Caco-2 (cell line): ENCODE data around the gene EN2. TPM values are rescaled to one million over a fixed set of nuclear protein-coding genes. Genes with fewer than 3 reads are reported as not detected.
A peak's percentile ranks its signal among the peaks of the same experiment; 100 is the strongest.

Source experiments
- BruUV-seq: library from RNA; stranded (reverse); fragments of 400-500 nt; replicated peaks from 2 replicates; lab custom pipeline; 2021; lab: Mats Ljungman, UMichigan
- CTCF ChIA-PET: fragments of 300-600 bp; sonication (Branson Sonifier 250); formaldehyde crosslinking; loops from one replicate; lab custom pipeline; 2022; ENCODE audit warnings: antibody characterized with exemption; lab: Charles Lee
- POLR2A ChIA-PET: fragments of 300-600 bp; sonication (Branson Sonifier 250); formaldehyde crosslinking; loops from one replicate; lab custom pipeline; 2022; ENCODE audit warnings: antibody characterized with exemption; lab: Charles Lee
- DNase-seq, 2 experiments: peaks; one replicate each; pipeline versions ENCODE4 v3.0.0 to v3.0.0-alpha.2; 2020 to 2022
- H3K27me3 ChIP-seq: replicated peaks from 2 replicates; pipeline ENCODE4 v1.6.0; 2011; ENCODE audit warnings: low read length; ENCODE audit not compliant: control insufficient read depth, insufficient read depth
- H3K36me3 ChIP-seq: 2 replicates; pipeline ENCODE4 v1.5.1; 2011; ENCODE audit warnings: low read length; ENCODE audit not compliant: control insufficient read depth, insufficient read depth
- H3K4me1 ChIP-seq: fragments of 250-450 bp; sonication (Bioruptor Pico); 2 replicates; pipeline ENCODE4 v1.5.1; 2020; ENCODE audit warnings: mild to moderate bottlenecking
- H3K4me3 ChIP-seq: 2 replicates; pipeline ENCODE4 v1.5.1; 2011; ENCODE audit warnings: low read depth, mild to moderate bottlenecking, control low read depth, low read length
- H3K9me3 ChIP-seq: fragments of 250-450 bp; sonication (Bioruptor Pico); 2 replicates; pipeline ENCODE4 v1.5.1; 2020; ENCODE audit warnings: mild to moderate bottlenecking, moderate library complexity
- H3K27ac Mint-ChIP-seq: one replicate; pipeline ENCODE4 v1.8.0; 2022; ENCODE audit warnings: mixed read lengths; ENCODE audit not compliant: unreplicated experiment
- H3K27me3 Mint-ChIP-seq: one replicate; pipeline ENCODE4 v1.8.0; 2022; ENCODE audit warnings: mixed read lengths; ENCODE audit not compliant: insufficient read depth, unreplicated experiment
- H3K36me3 Mint-ChIP-seq: one replicate; pipeline ENCODE4 v1.8.0; 2022; ENCODE audit warnings: mild to moderate bottlenecking, mixed read lengths; ENCODE audit not compliant: insufficient read depth, unreplicated experiment
- H3K4me1 Mint-ChIP-seq: one replicate; pipeline ENCODE4 v1.8.0; 2022; ENCODE audit warnings: low read depth, mixed read lengths; ENCODE audit not compliant: unreplicated experiment
- H3K4me3 Mint-ChIP-seq: one replicate; pipeline ENCODE4 v1.8.0; 2022; ENCODE audit warnings: mild to moderate bottlenecking, moderate library complexity, mixed read lengths; ENCODE audit not compliant: unreplicated experiment
- H3K9me3 Mint-ChIP-seq: one replicate; pipeline ENCODE4 v1.8.0; 2022; ENCODE audit warnings: mixed read lengths; ENCODE audit not compliant: unreplicated experiment
- CTCF ChIP-seq, 2 experiments: fragments of 200-600 bp in 1 of 2; IDR thresholded peaks; 1 replicate in 1 of 2; 2 replicates in 1 of 2; pipeline versions ENCODE4 v1.5.1 to v1.8.0; 2011 to 2022; ENCODE audit warnings: antibody characterized with exemption in 1 of 2, control low read depth in 1 of 2, inconsistent platforms in 1 of 2, low read depth in 1 of 2, low read length in 1 of 2, mild to moderate bottlenecking in 1 of 2, moderate library complexity in 1 of 2; ENCODE audit not compliant: insufficient read depth in 1 of 2, severe bottlenecking in 1 of 2, unreplicated experiment in 1 of 2
- intact Hi-C: fragments of 100-400 bp; cut with micrococcal nuclease; formaldehyde crosslinking; loops from one replicate; pipeline ENCODE4 v1.10.0; 2022; ENCODE audit not compliant: unreplicated experiment
- total RNA-seq: library from RNA; stranded (reverse); gene quantifications from 2 replicates; pipeline ENCODE4 v1.2.3, GENCODE V29; 2022

EN2 gene
- total RNA-seq, 1 experiment from 2014 or later: 1.5 TPM

GRCh38 chr7:155455776-155456737 is 1.9 kb upstream of the EN2 start:
- H3K4me3 ChIP-seq: no peak overlapping the region; the same call in 1 of the 2 replicates
- ChIA-PET CTCF (interaction anchor here (0.5 kb wide), 1 partner anchor 92 kb away, joined by 3 read pairs; no protein-coding TSS in a partner anchor), POLR2A (no interaction called here)
- TF ChIP-seq CTCF (IDR thresholded peaks at IDR 0.05; ENCODE audit: insufficient read depth in 1 of 2, low read depth in 1 of 2, low read length in 1 of 2, severe bottlenecking in 1 of 2, unreplicated experiment in 1 of 2): no peak
- peak overlapping the region; percentile 82 for H3K4me3 Mint-ChIP-seq
- H3K4me1 ChIP-seq: peaks cover 8% of the 10 kb centered on the region
- H3K27ac Mint-ChIP-seq: no peak overlapping the region
- no TSS peak for BruUV-seq
- H3K36me3 Mint-ChIP-seq: peaks cover 17% of the 10 kb centered on the region
- H3K36me3 ChIP-seq: no peaks in the 10 kb centered on the region
- DNase-seq: no peak
- intact Hi-C loops: loop anchor here (5.0 kb wide), 1 partner anchor 74 kb away; no protein-coding TSS in a partner anchor
- peaks cover 7% of the 10 kb centered on the region for H3K4me1 Mint-ChIP-seq
- H3K9me3 Mint-ChIP-seq: no peaks in the 10 kb centered on the region
- peaks cover 1% of the 10 kb centered on the region for H3K27me3 ChIP-seq
- H3K9me3 ChIP-seq: no peaks in the 10 kb centered on the region
- H3K27me3 Mint-ChIP-seq: peaks cover 20% of the 10 kb centered on the region

GRCh38 chr7:155456738-155457543 is 988 bp upstream of the EN2 start:
- intact Hi-C loops: loop anchor here (5.0 kb wide), 1 partner anchor 75 kb away; no protein-coding TSS in a partner anchor
- DNase-seq: peak; percentile 85 to 88

More at GRCh38 chr7:155456738-155457543, 988 bp upstream of the EN2 start:
- peak overlapping the region; percentile 89 for H3K4me3 ChIP-seq
- H3K36me3 Mint-ChIP-seq: peaks cover 17% of the 10 kb centered on the region
- peaks cover 1% of the 10 kb centered on the region for H3K27me3 ChIP-seq
- peak overlapping the region; percentile 82 for H3K4me3 Mint-ChIP-seq
- ChIA-PET POLR2A (no interaction called here), CTCF (interaction anchor here (0.5 kb wide), 1 partner anchor 93 kb away, joined by 3 read pairs; no protein-coding TSS in a partner anchor)
- H3K27ac Mint-ChIP-seq: peak overlapping the region; percentile 81
- H3K9me3 ChIP-seq: no peaks in the 10 kb centered on the region
- no peaks in the 10 kb centered on the region for H3K36me3 ChIP-seq
- no TSS peak for BruUV-seq
- no peak for TF ChIP-seq CTCF (IDR thresholded peaks at IDR 0.05; ENCODE audit: insufficient read depth in 1 of 2, low read depth in 1 of 2, low read length in 1 of 2, severe bottlenecking in 1 of 2, unreplicated experiment in 1 of 2)
- H3K27me3 Mint-ChIP-seq: peaks cover 18% of the 10 kb centered on the region
- H3K4me1 ChIP-seq: peaks cover 8% of the 10 kb centered on the region
- no peaks in the 10 kb centered on the region for H3K9me3 Mint-ChIP-seq
- peaks cover 7% of the 10 kb centered on the region for H3K4me1 Mint-ChIP-seq
